HCEC 1CT (cell line): ENCODE results near the gene PPP1R14C.

Experiments
- DNase-seq: peaks from one replicate; pipeline ENCODE4 v3.0.0-alpha.2; 2017

PPP1R14C gene

DNA sequence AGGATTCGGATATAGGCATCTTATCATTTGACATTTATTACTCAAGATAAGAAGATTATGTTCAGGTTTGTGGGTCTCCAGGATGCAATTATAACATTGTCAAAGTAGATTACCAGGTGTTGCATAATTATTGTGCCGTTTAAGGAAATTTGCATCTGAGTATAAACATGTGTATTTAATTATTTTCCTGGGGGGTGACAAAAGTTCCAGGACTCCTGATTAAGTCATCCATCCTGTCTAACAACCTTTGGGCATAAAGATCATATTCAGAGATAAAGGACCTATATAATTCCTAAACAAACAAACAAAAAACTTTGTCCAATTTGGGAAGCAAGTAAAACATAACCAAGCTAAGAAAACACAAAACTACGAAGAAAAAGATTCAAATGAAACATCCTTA, 3.3 kb upstream of the PPP1R14C start:
- no peak for DNase-seq

DNA sequence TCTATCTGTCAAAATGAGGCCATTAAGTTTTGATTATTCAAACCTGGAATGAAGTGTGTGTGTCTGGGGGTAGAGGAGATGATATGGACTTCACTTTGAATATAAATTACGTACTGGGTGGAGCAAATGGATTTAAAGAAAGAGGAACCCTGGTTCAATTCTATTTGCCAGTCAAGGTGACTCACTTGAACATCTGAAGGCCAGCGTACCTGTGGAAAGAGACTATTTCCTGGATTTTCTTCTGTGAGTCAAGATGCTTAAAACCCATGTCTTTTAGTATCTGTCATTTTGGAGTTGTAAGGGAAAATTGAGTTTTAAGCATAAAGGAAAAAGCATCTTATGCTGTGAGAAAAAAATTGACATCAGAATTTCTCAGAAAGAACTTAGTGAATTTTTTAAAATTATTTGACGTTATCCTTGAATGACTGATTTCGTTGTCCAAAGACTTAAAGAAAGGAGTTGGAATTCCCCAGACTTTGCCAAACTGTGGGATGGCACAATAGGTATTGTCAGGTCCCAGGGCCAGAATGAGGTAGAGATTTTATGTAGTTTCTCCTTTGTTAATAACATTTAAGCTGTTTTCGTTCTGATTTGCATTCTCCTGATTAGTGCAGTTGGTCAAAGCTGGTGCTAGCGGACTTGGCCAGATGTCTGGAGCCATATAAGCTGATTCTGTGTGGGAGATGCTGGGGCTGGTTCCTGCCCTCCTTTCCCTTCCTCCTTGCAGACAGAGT, 2.4 kb upstream of the PPP1R14C start:
- DNase-seq: no peak

DNA sequence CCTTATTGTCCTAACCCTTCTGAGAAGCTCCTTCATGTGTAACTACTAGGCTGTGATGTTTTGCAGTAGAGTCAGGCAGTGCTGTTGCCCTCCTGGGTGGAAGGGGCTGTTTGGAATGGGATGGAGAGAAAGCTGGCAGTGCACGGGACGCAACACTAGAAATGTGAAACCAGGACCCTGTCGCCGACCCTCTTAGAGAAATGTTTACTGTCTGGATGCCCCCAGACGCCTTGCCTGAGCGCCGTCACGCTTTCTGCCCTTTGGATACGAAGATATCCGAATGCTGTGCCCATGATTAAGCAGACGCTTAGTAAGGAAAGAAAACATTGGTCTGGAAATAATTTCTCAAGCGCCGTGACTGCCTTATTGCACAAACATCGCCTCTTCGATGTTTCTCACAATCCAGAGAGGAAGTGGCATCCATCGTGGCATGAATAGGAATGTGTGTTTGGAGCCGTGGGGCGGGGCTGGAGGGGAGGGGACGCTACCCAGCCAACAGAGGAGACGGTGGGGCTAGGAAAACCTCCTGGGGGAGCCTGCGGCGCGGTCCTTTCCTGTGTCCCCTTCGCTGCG, 661 bp upstream of the PPP1R14C start:
- DNase-seq: no peak

DNA sequence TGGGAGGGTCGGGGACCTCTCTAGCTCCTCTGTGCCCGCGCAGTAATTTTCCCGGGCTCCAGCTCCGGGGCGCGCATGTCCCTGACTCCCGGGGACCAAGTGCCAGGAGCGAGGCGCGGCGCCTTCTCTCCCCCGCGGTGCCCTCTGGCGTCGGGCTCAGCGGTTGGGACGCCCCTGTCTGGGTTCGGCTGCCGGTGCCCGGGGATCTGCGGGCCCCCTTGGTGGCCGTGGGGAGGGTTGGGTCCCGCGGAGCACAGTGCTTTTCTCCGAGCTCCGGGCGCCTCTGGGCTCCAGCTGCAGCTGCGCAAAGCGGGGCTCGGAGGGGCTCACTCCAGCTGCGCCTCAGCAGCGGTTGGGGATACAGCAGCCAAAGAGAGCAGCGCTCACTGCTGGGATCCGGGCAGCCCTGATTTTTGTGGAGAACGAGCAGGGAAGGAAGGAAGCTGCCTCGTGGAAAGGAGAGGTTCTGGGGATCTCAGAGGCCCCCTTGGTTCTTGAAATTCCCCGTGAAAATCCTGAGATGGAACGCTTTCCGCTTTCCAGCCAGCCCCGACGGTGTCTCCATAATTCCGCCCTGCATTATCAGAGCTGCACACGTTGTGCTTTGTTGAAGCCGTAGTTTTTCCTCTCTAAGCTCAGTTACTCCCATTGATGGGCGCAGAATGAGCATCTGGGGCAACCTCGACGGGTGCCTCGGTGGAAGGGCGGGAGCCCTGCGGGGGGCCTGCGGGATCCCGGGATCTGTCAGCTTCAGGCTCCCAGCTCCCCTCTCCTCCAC, 861 bp downstream of the PPP1R14C start:
- no peak for DNase-seq

DNA sequence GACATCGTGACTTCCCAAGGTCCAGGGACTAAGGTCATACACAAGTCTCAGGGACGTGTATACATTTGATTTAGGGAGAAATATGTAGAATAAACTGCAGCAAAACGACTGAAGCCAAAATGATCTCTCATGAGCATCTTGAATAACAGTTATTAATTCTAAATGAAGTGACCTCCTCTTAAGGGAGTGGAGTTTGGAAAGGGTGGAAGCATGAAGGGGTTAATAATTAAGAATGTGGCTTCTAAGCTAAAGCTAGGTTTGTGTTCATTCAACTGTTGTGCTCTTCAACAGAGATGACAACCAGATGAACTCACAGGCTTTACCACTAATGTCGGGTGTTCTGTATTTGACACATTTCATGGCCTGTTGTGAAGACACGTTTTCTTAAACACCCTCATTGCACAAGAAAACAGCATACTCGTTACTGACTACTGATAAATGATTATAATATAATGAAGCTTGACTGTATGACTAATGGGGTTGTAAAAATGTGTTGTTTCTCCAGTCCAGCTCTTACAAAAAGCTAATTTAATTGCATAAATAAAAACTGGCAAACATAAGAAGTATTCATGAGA, 1.5 kb downstream of the PPP1R14C start:
- no peak for DNase-seq

DNA sequence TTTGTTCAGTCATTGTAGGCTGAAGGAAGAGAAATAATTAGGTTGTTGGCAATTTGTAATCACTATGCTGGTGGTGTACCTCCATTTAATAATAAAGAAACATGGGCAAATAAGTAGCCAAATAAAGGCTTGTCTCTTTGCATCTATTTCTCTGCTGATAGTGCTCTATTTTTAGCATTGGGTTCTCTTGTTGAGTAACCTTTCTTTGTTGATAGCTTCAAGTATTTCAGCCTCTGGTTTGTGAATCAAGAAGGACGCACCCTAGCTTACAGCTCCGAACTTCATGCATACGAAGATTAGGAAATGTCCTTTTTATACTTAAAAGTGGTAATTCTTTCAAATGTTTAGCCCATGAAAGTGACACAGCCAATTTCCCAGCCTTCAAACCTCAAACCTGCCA, 2.6 kb downstream of the PPP1R14C start:
- no peak for DNase-seq

DNA sequence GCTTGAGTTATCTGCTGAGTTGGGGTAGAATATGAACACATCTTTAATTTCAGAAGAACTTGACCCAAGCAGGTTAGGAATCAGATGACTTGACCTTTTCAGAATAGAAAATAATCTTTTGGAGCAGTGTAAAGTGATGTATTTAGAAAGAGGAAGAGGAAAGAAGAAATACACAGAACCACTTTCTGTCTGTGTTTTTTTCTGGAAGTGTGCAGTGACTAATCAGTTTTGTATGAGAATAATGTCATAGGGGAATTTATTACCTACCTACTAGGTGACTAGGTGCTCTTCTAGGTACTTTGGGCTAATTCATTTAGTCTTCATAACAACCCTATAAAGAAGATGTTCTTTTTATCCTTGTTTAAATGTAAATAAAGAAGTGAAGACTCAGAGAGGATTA, 3.0 kb downstream of the PPP1R14C start:
- DNase-seq: no peak

DNA sequence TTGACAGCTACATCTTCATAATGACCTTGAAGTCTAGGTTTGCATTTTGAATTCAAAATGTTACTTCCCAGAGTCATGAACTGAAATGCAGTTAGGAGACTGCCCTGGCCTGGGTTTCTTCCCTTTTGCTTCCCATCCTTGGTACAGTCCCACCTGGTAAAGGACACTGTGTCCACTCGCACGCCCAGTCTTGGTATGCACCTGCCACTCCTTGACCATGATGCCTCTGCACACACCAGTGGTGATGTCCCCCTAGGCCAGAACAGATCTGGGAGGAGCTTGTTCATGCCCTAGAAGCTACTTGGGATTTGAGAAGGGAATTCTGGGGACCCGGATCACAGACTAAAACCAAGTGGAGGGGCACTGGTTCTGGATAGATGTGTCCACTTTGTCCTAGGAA, 3.6 kb downstream of the PPP1R14C start:
- no peak for DNase-seq

DNA sequence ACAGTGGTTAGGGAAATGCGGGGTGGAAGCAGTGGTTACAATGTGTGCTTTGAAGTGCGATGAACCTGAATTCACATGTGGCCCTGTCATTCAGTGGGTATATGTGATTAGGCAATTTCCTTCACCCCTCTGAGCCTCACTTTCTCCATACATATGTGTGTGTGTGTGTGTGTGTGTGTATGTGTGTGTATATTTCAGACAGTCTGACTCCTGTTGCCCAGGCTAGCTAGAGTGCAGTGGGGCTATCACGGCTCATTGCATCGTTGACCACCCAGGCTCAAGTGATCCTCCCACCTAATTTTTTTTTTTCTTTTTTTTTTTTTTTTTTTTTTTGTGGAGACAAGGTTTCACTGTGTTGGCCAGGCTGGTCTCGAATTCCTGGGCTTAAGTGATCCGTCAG, 6.3 kb downstream of the PPP1R14C start:
- DNase-seq: no peak

DNA sequence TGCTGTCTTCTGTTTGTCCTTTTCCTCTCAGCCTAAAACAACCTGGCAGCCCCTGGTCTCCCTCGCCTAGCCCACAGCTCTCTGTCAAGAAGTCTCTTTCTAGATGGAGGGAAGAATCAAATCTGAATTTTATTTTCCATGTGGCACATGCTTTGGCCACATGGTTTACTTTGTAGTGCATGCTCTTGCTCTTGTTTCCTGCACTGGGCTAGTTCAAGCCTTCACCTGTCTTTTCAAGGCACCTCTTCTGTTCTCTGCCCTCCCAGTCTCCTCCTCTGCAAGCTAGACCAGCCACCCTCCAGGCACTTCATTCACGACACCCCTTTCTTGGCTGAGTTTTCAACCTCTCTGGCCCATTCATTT, 7.6 kb downstream of the PPP1R14C start:
- no peak for DNase-seq

DNA sequence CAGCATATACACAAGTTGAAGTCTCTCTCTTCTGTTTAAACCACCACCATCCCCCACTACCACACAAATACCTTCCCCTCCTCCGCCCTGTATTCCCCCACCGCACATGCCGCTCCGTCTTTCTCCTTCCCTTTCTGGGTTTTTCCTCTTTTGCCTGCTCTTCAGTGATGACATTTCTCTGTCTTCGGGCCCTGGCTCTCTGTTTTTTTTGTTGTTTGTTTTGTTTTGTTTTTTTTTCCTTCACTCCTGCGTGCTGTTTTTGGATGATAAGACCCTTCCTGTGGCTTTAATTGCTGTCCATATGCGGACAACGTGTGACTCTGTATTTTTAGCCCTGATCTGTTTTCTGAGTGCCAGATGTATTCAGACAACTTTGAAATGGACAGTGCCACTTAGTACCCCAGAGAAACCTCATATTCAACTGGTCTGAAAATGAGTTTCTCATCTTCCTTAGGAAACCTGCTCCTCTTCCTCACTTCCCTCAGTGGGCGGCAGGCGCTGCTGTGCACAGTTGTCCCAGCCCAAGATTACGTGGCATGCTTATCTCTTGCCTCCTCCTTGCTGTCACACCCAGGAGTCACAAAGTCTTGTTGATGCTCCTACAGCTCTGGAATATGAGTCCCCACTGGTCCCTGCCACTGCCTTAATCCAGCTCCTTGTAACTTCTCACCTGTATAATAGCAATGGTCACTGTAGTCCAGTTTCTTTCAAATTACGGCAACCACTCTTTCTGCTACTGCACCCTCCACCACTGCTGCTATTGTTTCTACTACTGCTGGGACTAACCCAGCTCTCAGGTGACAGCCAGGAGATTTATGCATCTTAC, 8.2 kb downstream of the PPP1R14C start:
- no peak for DNase-seq

DNA sequence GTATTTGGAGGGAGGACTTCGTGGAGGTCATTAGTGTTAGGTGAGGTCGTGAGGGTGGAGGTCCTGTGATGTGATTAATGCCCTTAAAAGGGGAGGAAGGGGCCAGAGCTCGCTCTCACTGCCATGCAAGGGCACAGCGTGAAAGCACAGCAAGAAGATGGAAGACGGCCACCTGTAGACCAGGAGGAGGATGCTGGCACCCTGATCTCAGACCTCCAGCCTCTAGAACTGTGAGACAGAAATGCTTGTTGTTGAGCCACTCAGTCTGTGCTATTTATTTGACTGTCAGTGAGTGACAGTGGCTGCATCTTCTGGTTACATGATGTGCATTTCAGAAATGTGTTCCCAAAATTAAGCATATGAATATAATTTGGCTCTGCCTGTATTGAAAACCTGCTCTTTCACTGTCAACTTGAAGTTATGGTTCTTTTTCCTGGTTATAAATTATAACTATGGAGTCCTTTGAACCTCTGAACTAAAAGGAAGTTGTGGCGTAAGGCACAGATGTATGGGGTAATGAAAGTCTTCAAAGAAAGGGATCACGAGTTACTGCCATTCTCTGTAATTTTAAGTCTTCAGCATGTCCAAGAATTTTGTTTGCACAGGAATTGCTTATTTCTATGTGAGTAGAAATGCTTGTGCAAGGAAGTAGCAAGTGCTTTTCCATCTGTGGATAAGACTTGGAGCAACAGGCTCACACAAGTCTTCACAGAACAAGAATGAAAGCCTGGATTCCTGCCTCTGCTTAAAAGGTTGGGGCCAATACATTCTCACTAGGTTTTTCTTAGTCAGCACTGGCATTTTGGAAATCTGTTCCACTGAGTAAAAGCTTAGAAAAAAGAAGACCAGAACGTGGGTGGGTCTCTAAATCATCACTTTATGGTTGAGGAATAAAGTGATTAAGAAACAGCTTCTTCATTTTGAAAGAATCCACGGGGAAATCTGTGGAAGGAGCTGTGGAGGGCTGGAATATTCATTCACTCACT, 10.3 kb downstream of the PPP1R14C start:
- DNase-seq: no peak

DNA sequence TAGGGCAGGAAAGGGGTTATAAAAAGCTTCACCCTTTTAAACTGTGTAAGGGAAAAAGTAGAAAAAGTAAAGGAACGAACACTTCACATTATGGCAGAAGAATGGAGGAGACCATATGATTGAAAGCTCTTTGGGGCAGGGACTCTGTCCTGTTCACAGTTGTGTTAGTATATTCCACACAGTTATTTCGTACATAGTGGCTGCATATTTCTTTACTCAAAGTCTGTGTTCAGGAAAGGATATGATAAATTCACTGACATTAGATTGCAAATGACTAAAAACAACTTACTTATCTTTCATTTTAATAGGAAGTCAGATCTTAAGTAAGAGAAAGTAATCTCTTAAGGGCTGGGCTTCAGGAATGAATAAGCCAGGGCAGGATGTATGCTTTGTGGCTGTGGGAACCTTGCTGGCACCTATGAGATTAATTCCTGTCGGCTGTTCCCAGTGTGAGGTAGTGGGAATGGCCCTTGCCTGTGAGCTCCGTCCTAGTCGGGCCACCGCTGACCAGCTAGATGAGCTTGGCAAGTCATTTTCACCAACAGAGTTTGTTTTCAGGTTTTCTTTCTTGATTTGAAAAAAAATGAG, 11.2 kb downstream of the PPP1R14C start:
- no peak for DNase-seq

DNA sequence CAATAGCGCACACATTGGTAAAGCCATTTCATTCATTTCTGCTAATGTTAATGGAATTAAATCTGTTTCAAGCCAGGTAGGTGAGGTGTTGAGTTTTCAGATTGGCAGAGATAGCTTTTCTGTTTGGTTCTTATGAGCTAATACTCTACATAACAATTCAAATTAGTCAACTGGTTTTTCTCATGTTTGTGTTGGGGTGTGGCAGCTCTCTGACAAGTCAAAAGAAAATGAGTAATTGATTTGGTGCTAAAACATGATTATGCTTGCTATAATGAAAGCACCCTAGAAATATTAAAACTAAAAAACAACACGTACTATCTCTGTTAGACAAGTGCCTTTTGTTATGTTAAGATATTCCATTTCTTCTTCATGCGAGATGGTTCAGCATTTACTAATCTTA, 13.6 kb downstream of the PPP1R14C start:
- DNase-seq: no peak

DNA sequence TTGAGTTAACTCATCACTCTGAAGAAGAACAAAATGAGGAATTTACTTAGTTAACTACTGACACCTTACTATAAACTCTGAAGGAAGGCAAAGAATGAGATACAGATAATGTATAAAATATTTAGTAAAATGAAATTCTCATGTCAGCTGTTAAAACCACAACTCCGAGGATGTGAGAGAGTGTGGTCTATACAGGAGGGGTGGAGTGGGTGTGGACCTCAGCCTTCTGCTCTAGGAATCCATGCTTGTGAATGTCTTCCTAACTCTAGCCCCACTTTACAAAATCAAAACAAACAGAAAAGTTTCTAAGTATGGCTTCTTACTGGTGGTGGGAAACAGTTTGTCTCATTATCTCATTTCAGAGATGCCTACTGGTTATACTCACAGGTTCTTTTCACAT, 14.2 kb downstream of the PPP1R14C start:
- no peak for DNase-seq

DNA sequence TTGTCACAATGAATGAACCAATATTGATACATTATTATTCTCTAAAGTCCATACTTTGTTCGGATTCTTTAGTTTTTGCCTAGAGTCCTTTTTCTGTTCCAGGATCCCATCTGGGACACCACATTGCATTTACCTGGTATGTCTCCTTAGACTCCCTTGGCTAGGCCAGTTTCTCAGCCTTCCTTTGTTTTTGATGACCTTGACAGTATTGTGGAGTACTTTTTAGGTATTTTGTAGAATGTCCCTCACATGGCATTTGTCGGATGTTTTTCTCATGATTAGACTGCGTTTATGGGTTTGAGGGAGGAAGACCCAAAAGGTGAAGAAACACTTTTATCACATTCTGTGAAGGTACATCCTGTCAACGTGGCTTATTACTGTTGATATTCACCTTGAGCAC, 16.9 kb downstream of the PPP1R14C start:
- no peak for DNase-seq

DNA sequence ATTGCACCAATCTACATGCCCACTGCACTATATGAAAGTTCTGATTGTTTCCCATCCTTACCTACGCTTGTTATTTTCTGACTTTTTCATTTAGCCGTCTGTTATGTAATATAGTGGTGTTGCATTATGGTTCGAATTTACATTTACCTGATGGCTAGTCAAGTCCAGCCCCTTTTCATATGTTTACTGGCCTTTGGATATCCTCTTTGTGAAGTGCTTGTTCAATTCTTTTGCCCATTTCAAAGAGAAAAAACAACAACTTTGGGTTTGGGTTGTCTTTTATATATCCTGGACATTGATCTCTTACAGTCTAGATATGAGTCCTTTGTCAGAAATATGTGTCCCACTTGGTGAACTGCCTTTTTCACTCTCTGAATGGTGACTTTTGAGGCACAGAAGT, 21.1 kb downstream of the PPP1R14C start:
- no peak for DNase-seq

DNA sequence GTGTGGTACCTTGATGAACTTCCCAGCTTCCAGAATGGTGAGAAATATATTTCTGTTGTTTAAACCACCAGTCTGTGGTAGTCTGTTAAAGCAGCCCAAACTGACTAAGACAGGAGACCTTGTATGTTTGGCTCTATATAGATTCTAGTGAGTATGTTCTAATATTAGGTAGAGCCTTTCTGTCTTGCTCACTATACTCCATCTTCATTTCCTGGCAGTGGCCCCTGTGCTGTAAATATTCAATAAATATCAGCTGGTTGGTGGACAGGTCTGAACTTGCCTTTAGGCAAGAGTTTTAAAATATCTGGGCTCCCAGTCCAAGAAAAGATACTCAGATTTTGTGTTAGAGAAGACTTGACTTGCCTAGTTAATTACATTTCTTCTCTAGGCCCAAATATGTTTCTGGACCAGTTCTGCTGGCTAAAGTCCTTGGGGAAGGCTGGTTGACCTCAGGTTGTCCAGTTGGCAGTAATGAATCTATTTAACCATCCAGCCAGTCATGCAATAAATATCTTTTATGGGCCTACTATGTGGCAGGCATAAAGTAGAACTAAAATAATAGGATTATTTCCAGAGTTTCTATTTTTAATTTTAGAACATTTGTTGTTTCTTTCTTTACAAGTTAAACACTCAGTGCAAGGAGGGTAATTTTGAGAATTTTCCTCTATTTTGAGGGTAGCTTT, 22.3 kb downstream of the PPP1R14C start:
- DNase-seq: no peak

DNA sequence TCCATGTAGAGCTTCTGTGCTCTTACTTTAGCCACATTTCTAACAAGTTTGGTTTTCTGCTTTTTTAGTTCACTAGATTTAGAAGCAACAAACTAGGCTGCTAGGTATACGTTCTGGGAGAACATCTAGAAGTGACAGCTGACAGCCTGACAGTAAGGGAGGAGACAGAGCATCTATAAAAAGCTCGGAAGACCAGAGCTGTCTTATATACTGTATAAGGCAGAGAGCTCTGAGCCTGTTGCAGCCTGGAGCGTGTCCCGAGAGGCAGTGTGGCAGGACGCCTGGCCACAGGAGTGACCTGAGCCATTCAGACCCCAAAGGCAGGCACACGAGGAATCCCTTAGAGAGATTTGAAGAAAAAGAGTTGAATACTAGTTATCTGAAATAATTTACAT, 24.6 kb downstream of the PPP1R14C start:
- no peak for DNase-seq

DNA sequence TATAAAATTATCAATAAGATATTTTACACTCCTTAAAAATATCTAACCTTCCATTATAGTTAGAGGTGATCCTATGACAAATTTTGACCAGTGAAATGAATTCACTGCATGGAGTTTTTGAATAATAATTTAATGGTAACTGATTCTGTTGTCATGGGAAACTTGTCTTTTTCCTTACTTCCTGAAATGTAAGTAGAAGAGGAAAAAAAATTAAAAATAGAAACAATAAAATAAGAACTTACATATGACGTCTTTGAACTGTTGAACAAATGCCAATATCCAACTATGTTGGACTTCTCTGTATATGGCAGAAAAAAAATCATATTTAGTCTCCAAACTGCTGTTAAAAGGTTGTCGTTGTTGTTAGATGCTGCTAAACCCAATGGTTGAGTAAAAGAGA, 26.3 kb downstream of the PPP1R14C start:
- no peak for DNase-seq

DNA sequence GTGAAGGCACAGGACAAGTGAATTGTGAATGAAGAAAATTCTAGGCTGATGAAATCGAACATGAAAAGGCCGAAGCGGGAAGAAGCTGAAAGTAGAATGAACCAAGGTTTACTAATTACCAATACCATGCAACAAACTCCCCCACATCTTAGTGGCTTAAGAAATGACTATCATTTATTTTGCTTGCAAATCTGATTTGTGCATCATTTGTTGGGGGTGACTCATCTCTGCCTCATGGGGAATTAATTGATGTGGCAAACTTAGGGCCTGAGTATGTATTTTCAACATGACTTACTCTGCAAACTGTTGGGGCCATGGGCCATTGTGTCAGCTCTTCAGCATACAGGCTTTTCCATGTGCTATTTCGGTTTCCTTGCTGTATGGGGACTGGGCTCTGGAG, 26.8 kb downstream of the PPP1R14C start:
- peak; percentile 15 for DNase-seq
